ENCODE results near the gene STRA6.

Gene STRA6

DNA sequence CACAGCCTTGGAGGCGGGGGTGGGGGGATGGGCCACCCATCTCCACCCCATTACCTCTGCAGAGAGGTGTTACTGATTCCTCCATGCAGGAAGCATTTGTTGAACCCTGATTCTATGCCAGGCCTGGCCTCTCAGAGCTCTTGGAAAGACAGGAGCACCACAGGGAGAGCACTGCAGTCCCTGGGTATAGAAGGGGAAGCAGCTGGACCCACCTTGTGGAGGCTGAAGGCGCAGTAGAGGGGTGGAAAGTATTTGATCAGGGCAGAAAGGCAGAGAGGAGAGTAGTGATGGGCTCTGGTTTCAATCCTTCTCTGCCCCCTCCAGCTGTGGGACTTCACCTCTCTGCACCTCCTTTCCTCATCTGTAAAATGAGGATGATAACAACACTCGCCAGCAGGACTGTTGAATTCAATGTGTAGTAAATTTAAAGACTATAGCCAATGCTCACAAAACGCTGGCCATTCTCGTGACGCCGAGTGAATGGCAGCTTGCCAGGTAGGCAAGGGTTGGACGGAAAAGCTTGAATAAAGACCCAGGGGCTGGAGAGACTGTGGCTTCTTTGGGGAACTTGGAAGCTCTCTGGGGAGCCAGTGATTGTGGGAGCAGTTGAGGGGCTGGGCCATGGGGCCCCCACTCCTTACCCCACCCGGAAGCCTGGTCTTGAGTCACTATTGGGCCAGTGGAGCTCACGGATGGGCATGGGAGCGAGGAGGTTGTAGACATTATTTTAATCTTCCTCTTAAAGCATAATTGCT, 25.6 kb upstream of the STRA6 start:
- no peak for DNase-seq

DNA sequence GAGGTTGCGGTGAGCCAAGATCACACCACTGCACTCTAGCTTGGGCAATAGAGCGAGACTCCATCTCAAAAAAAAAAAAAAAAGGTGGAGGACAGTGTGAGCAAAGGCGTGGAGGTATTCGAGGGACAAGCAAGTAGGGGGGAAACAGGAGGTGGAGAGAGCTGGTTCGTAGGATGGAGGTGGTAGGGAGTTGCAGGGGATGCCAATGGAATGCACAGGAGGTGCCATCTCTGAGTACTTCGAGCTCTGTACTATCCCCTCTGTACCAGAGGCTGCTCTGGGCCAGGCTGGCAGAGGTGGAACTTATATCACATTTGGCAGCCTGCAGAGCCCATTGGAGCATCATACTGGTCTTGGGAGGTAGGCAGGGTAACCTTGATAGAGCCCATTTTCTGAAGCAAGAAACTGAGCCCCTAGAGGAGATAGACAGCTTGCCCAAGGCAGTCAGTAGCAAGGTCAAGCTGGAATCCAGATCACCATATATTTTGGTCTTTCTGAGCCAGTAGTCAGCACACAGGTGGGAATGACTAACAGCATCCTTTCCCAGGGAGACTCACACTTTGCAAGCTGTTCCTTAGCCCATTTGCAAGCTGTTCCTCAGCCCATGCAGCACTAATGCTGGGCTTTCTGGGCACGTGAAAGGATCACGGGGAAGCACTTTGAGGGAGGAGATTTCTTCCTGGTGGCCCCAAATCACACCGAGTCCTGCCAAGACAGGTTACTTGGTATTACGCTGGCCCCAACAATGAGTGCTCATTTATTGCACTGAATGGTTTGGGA, 24.4 kb upstream of the STRA6 start:
- no peak for DNase-seq

DNA sequence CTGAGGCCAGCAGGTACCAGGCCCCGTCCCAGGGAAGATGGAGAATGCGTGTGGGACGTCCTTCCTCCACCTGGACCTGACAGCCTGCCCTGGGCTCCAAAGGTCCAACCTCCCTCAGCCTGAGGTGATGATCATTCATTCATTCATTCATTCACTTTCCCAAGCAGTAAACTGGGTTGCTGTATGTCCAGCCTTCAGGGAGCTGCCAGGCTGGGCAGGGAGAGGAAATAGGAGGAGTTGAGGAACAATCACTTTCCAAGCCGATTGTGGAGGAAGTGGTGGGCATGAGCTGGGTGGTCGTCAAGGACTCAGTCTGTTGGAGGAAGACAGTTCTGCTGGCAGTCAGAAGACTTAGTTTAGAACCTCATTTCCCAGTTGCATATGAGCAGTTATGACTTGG, 23.3 kb upstream of the STRA6 start:
- no peak for DNase-seq

DNA sequence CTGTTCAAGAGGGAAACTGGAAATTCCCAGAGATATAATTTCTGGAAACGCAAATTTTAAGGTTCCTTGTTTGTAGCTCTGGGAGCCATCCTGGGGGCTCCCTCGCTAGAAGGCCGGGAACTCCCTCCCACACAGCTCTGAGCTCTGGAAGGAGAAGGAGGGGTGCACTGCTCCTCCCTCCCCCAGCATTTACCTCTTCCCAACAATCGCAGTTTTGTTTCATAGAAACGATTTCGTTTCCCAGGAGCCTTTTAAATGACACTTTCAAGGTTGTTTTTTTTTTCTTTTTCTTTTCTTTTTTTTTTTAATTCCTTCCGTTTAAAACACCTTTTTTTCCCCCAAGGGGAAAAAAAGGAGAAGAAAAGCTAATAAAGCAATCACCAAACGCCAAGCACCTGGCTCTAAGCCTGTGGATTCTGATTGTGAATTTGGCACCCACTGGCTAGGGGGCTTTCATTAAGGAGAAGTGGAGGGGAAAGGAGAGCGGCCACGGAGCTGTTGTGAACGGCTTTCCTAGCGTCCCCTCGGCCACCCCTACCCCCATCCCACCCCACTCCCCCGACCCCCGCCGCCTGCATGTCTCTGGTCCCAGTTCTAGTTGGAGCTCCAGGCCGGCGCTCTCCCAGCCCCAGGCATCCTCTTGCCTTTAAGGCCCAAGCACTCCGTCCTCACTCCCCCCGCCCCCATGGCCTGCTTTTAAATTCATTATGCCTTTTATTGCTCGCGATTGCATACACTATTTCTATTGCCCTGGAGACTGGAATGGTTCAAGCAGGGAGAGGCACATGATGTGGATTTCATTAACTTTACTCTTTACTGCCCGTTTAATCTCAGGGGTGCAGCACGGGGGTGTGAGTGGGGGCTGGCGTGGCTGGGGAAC, 19.9 kb upstream of the STRA6 start:
- DNase-seq, result no peak

DNA sequence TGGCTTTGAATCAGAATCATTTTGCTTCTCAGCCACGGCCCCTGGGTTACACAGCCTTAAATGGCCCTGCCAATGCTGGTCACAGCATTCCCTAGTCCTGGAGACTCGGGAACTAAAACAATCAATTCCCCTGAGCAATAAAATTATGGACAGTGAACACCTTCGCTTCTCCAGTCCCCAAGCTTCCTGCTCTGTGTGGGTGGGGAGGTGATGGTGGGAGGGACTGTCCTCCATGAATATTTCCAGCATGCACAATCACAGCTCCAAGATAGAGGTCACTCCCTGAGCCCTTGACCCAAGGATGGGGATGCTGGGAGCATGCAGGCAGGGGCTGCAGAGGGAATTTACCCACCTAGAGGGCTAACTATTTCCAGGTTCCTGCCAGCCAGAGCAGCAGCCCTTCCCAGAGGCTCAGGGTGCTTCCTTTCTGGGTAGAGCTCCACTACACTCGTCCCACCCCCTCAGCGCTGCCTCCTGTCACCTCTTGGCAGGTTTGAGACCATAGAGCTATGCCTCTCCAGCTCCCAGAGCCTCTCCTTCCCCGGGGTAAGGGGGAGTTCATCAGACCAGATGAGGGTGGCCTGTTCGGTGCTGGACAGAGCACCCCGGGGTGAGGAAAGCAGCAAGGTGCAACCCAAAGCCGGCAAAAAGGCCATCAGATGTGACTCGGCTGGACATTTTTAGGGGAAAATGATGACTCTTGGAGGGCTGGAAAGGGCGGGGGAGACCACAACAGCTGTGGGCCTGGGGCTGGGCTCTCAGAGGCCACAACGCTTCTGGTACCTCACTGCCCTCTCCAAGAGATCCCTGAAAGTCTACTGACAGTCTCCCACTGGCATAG, 19.0 kb upstream of the STRA6 start:
- DNase-seq, result no peak

DNA sequence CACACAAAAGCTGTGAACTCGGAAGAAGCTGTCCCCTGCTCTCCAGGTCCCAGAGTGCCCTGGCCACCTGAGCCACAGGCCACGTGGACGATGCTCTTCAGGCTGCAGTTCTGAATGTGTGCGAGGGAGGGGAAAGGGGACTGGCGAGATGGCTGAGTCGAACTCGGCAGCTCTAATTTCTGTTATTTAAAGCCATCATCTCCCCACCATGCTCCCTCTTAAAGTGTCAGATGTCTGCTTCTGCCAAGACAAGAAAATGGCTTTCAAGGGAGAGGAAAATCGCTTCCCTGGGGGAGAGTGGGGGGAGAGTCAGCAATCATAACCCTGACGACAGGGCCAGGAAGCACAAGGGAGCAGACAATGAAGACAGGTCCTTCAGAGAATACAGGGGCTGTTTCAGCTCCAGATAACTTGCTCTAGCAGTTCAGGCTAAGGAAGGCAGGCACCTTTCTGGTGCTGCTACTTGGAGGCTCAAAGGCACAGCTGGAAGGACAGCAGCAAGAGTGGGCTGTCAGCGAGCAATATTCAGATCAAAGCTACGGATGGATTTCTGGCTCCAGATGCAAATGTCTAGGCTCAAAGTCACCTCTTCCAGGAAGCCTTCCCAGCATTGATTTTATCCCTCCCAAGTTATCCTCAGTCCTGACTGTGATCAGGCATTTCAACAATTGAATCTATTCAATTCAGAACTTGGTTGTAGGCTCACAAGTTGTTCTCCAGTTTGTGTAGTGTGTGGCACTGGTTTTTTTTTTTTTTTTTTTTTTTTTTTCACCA, 18.1 kb upstream of the STRA6 start:
- DNase-seq, result no peak

DNA sequence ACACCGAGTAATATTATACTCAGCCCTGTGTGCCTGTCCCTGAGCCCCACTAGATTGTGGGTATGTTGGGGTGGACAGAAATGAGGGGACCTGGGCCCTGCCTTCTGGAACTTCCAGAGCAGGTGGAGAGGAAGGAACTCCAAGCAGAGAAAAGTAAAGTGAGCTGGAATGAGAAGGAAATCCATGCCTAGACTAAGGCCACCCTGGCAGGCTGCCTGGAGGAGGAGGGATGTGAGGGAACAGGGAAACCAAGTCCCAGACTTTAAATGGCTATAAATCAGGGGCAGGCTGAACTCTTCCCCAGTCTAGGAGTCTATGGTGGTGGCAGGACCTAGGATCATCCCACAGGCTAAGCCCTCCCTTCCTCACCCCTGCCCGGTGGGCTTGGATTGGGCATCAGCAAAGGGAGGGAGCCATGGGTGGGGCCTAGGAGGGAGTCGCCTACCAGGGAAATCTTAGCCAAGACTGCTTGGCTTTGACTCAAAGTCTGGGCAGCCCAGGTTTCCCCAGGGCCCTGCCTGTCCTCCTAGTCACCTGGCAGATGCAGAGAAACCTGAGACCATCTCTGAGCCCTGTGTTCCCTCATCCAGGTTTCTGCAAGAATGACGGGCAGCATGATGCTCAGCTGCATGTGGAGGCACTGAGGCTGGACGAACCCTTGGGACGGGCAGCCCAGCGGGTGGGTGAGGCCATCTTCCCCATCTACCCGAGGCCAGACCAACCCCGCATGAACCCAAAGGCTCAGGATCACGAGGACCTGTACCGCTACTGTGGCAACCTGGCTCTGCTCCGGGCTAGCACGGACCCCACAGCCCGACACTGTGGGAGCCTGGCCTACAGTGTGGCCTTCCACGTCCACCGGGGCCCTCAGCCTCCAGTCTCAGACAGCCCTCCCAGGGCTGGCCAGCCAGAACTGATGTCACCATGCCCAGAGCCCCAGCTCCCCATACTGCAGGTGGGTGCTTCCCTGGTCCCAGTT, 15.6 kb upstream of the STRA6 start:
- no peak for DNase-seq

DNA sequence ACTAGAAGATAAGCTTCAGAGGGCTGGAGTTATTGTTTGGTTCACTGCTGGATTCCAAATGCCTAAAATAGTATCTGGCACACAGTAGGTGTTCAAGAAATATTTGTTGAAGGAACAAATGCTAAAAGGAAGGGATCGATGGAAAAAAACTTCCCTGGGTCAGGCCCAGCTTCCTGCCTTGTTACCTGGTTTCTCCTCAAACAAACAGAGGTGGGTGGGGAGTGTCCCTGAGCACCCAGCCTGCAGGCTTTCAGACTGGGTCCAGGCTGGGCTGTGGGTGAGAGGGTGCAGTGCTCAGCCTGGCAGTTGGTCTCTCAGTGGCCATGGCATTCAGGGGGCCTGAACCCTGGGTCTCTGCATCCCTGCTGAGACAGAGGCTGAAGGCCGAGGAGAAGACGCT, 14.4 kb upstream of the STRA6 start:
- no peak for DNase-seq

DNA sequence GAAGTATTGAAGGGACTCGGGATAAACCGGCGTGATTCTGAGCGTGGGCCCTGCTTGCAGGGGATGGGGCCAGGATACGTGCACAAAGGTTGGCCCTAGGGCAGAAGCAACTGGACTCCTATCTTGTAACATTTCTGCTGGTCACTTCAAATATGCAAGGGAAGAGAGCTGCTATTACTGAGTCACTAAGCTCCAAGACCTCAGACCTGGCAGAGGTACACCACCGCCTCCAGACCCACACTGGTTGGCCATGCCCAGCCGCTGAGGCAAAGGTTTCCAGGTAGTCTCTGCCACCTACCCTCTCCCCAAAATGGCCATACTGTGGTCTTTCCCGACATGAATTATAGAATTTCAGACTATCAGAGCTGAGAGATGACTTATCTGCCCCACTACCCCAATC, 13.4 kb upstream of the STRA6 start:
- DNase-seq, result no peak

DNA sequence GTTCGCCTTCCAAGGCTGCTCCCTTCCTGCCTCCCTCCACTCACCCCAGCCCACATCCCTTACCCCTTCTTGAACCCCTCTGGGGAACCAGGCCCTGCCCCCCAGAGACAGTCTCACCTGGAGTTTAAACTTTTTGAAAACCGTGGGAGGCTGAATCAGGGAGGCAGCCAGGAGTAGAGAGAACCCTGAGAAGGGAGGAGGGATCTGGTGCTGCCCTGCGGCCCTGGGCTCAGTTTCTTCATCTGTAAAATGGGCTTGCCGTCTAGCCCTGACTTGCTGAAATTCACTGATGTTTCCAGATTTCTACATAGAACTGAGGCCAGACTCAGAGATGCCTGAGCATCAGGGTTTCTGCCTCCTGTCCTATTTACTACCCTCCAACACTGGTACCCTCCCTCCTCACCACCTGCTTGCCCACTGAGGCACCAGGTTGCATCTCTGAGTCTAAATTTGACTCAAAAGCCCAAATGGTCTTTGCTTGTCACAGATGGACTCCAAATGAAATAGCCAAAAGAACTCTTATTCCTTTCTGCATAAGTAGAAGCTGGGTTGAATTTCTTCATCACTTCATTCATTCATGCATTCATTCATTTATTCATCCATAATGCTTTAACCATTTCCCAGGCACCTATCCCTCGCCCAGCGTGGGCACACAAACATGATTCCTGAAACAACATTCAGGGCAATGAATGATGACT, 11.9 kb upstream of the STRA6 start:
- DNase-seq, result no peak

DNA sequence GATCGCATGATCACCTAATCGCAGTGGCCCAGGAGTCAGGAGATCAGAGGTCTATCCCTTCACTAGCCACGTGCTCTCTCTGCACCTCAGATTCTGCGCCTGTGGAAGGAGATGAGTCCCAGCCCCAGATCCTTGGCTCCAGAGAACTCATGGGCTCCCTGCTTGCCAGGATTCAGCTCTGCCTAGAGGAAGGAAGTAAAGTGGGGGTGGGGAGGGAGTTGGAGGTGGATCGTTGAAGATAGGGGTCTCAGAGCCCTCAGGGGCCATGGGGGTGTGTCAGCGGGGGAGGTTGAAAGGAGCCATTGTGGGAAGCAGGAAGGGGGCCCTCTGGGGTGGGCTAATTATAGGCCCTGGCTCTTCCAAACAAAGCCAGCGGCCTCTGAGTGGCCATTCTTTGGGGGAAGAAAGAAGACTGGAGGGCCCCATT, 11.3 kb upstream of the STRA6 start:
- DNase-seq, result no peak

DNA sequence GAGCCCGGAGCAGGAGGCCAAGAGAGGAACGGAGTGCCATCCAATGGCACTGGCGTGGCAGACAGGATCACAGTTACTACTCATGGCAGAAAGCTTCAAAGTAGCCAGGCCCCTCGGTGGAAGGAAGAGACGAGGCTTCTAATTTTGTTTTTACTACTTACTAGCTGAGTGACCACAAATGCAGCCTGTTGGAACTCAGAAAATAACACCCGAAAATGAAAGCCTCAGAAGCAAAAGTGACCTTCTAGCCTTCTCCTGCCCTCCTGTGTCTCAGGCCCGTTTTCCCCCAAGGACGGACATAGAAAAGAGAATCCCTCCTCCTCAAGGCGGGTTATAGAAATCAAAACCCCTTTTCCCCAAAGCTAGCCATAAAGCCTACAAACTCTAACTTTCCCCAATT, 9.9 kb upstream of the STRA6 start:
- DNase-seq, result no peak

DNA sequence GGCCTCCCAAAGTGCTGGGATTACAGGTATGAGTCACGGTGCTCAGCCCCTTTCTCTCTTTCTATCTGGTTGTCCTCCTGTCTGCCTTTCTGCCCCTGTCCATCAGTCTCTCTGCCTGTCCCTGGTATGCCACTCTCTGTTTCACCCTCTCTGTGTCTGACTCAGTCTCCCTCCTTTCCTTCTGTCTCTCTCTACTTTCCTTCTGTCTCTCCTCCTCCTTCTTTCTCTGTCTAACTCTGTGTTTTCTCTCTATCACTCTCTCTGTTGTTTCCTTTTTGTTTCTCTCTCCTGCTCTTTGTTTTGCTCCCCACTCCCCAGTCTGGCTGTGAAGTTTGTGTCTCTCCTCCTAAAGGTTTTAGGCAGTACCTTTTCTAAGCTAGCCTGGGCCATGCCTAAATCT, 9.1 kb upstream of the STRA6 start:
- no peak for DNase-seq

DNA sequence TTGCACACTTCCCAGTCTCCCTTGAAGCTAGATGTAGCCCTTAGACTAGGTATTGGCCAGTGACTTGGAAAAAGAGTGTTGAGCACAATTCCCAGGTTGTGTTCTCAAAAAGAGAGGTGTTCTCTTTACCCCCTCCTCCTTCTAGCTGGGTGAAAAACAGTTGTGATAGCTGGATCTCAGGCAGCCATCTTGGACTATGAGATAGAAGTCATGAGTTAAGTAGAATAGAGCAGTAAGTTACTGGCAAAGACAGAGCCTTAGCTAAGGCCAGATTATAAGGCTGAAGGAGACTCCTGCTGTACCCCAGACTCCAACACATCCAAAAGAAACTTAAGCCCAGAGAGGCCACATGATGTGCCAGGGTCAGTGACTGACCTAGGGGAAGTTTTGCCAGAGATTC, 8.1 kb upstream of the STRA6 start:
- DNase-seq, result no peak

DNA sequence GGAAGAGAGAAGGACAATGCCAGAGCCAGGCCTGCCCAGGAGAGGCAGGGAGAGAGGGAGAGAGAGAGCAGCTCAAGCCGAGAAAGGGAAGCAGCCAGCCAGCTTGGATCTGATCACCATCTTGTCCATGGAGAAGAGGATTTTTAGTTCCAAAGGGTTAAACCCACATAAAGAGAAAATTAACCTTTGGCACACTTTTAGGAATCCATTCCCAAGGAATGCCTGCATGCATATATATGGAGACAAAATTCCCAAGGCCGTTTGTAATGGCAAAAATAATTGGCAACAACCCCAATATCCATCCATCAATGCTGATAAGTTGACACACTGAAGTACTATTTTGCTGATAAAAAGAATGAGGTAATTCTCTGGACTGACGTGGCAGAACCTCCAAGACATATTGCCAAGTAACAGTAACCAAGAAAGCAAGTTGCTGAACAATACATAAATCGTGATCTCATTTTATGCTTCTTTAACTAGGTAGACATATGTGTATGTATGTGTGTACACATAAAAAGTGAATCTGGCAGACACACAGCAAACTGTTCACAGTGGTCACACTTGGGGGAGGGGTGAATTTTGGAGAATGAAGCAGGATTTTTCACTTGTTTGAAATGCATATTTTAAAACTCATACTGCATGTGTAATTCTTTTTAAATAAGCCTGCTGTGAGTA, 7.5 kb upstream of the STRA6 start:
- no peak for DNase-seq

DNA sequence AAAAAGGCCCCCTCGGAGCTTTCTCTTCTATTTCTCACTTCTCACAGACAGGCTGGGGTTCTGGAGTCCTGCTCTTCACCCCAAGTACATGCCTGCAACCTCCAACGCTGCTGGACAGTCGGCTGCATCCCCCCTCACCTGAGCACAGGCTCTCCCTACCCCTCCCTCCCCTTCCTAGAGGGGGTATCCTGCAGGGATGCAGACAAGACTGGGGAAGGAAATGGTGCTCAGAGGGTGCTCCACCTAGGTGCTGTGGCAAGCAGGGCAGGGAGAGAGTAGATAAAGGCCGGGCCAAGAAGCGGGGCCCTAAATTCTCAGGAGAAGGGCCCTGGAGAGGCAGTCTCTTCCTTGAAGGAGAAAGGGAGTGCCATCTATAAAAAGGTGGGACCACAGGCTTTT, 7.0 kb upstream of the STRA6 start:
- DNase-seq, result no peak

DNA sequence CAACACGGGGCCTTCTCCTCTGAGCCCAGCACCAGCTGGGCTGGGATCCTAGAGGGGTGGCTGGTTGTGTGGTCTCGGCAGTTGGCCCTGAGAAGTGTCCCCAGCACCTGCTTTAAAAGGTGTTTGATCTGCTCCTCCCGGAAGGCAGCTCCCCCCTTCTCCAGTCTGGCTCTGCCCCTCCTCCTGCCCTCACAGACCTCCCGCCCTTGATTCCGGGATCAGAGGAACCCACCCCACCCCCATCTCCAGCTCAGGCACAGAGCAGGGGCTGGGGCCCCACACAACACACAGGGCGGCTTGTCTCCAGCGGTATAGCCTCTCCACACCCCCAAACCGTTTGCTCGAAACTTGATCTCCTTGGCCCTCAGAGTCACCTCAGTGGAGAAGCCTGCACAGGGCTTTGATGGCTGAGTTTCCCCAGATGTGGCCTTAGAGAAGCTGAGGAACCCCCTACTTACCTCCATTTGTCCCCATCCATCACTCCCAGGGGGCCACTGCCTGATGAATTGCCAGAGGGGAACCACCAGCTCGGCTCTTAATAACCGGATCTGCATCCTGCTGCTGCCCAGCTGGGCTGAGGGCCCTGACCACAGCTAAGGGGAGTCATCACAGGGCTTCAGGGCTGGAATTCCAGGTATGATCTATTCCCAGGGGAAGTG, 6.4 kb upstream of the STRA6 start:
- no peak for DNase-seq

DNA sequence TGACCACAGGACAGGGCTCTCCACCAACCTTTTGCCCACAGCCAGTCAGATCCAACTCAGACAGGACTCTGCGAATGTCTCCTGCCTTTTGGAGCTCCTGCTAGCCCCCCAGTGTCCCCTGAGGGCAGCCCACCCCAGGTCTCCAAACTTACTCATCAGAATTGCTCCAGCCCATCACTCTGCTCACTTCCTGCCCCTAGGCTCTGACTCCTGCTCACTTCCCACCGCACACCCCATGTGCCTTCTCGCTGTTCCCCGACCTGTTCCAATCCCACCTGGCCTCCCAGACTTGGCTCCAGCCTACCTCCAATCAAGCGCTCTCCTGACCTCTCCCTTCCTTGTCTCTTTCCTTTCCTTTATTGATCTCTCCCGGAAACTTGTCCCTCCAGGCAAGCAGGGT, 5.9 kb upstream of the STRA6 start:
- DNase-seq, result no peak

All from GDM1 (cell line).